SK-N-MC (cell line): Measurements from ENCODE around the gene EFCAB8.

ENCODE experiments used
- DNase-seq: peaks from one replicate; pipeline ENCODE4 v3.0.0-alpha.2; 2011; ENCODE audit warnings: low read depth, low spot score
- H3K27ac ChIP-seq: fragments of 200-600 bp; sonication (generic); 2 replicates; pipeline ENCODE4 v1.5.1; 2016; ENCODE audit warnings: mixed run types
- H3K36me3 ChIP-seq: fragments of 200-600 bp; sonication (generic); 2 replicates; pipeline ENCODE4 v1.6.1; 2017; ENCODE audit warnings: antibody characterized with exemption, low read length, mixed read lengths; ENCODE audit not compliant: insufficient read depth
- H3K4me3 ChIP-seq: fragments of 200-600 bp; sonication (generic); 2 replicates; pipeline ENCODE4 v1.5.1; 2016
- H3K9ac ChIP-seq: fragments of 200-600 bp; sonication (generic); 2 replicates; pipeline ENCODE4 v1.8.0; 2017; ENCODE audit warnings: mixed run types, mixed read lengths; ENCODE audit not compliant: insufficient read length
- H3K9me3 ChIP-seq: fragments of 200-600 bp; sonication (generic); 2 replicates; pipeline ENCODE4 v1.6.1; 2017; ENCODE audit warnings: low read depth, mild to moderate bottlenecking, antibody characterized with exemption, low read length, moderate library complexity, mixed read lengths
- EZH2 ChIP-seq: fragments of 200-600 bp; sonication (generic); IDR thresholded peaks from one replicate; pipeline ENCODE4 v1.6.1; 2017; ENCODE audit warnings: antibody characterized with exemption
- FOXP2 ChIP-seq: optimal IDR thresholded peaks from 2 replicates; pipeline ENCODE3; 2011; ENCODE audit warnings: mild to moderate bottlenecking, moderate library complexity; ENCODE audit not compliant: insufficient read depth; ENCODE audit errors: extremely low read length, control extremely low read depth
- POLR2AphosphoS5 ChIP-seq: IDR thresholded peaks from 2 replicates; pipeline ENCODE4 v1.6.1; 2012; ENCODE audit warnings: mild to moderate bottlenecking, low read depth, low read length, borderline replicate concordance

Gene EFCAB8

GRCh38 chr20:32977281-32978008, 118.7 kb downstream of the EFCAB8 start:
- Histone ChIP-seq H3K4me3 (no peak overlapping the region), H3K36me3 (no peaks in the 10 kb centered on the region), H3K27ac (no peak overlapping the region), H3K9ac (no peak overlapping the region), H3K9me3 (no peaks in the 10 kb centered on the region)
- DNase-seq, result no peak
- no peak for TF ChIP-seq EZH2
- TF ChIP-seq POLR2AphosphoS5, result no peak
- no peak for TF ChIP-seq FOXP2

- Histone ChIP-seq H3K36me3 (no peaks in the 10 kb centered on the region), H3K27ac (no peak overlapping the region), H3K4me3 (no peak overlapping the region), H3K9ac (no peak overlapping the region), H3K9me3 (no peaks in the 10 kb centered on the region)
- DNase-seq, result no peak
- TF ChIP-seq POLR2AphosphoS5 (no peak), FOXP2 (no peak), EZH2 (no peak)
Measured at GRCh38 chr20:32978009-32978335, 119.2 kb downstream of the EFCAB8 start.

- TF ChIP-seq FOXP2, result no peak
- no peak for TF ChIP-seq EZH2
- TF ChIP-seq POLR2AphosphoS5, result no peak
- Histone ChIP-seq H3K9me3 (no peaks in the 10 kb centered on the region), H3K9ac (no peak overlapping the region), H3K36me3 (no peaks in the 10 kb centered on the region), H3K27ac (no peak overlapping the region), H3K4me3 (no peak overlapping the region)
- DNase-seq, result no peak
Measured at GRCh38 chr20:32979201-32979998, 120.7 kb downstream of the EFCAB8 start.

- H3K4me3 ChIP-seq, result no peak overlapping the region
- TF ChIP-seq POLR2AphosphoS5 (no peak), FOXP2 (no peak), EZH2 (no peak)
- DNase-seq, result no peak
Measured at GRCh38 chr20:32980131-32980941, 121.6 kb downstream of the EFCAB8 start.

GRCh38 chr20:32980990-32981389, 122.3 kb downstream of the EFCAB8 start:
- Histone ChIP-seq H3K4me3 (no peak overlapping the region), H3K9me3 (no peaks in the 10 kb centered on the region), H3K36me3 (no peaks in the 10 kb centered on the region), H3K27ac (no peak overlapping the region), H3K9ac (no peak overlapping the region)
- DNase-seq, result no peak
- no peak for TF ChIP-seq EZH2
- no peak for TF ChIP-seq POLR2AphosphoS5
- TF ChIP-seq FOXP2, result no peak

More at GRCh38 chr20:32980131-32980941, 121.6 kb downstream of the EFCAB8 start:
- no peak overlapping the region for H3K9ac ChIP-seq
- no peaks in the 10 kb centered on the region for H3K36me3 ChIP-seq
- no peaks in the 10 kb centered on the region for H3K9me3 ChIP-seq
- no peak overlapping the region for H3K27ac ChIP-seq

- Histone ChIP-seq H3K9me3 (no peaks in the 10 kb centered on the region), H3K36me3 (no peaks in the 10 kb centered on the region), H3K9ac (no peak overlapping the region), H3K27ac (no peak overlapping the region), H3K4me3 (no peak overlapping the region)
- DNase-seq, result no peak
- no peak for TF ChIP-seq EZH2
Measured at GRCh38 chr20:32982617-32983458, 124.1 kb downstream of the EFCAB8 start.

- TF ChIP-seq FOXP2 (no peak), POLR2AphosphoS5 (no peak), EZH2 (no peak)
- Histone ChIP-seq H3K27ac (no peak overlapping the region), H3K9me3 (no peaks in the 10 kb centered on the region), H3K9ac (no peak overlapping the region), H3K36me3 (no peaks in the 10 kb centered on the region), H3K4me3 (no peak overlapping the region)
- no peak for DNase-seq
Measured at GRCh38 chr20:32983459-32984112, 124.9 kb downstream of the EFCAB8 start.

GRCh38 chr20:32984196-32984595, 125.5 kb downstream of the EFCAB8 start:
- Histone ChIP-seq H3K9ac (no peak overlapping the region), H3K36me3 (no peaks in the 10 kb centered on the region), H3K4me3 (no peak overlapping the region), H3K9me3 (no peaks in the 10 kb centered on the region), H3K27ac (no peak overlapping the region)
- TF ChIP-seq POLR2AphosphoS5, result no peak
- no peak for TF ChIP-seq FOXP2
- TF ChIP-seq EZH2, result no peak
- DNase-seq, result no peak
